Psoas muscle (tissue), 8 donors: ENCODE data around the gene CDK3. TPM values are rescaled to one million over a fixed set of nuclear protein-coding genes. Genes with fewer than 3 reads are reported as not detected.
"Not testable (repeated sequence)": the region's sequence is repeated elsewhere in the genome, so short reads cannot be mapped to it uniquely, and the experiment has no call there.

Experiments used
- ATAC-seq, 4 donors: fragments of 200-7000 bp; cut with Tn5 transposase; one replicate each; pipeline ENCODE4 v1.9.1; 2020; ENCODE audit warnings: moderate library complexity in 3 of 4, mild to moderate bottlenecking in 2 of 4
- DNase-seq, 2 donors: peaks; one replicate each; pipeline ENCODE4 v3.0.0-alpha.2; 2020
- H3K27ac ChIP-seq: fragments of 200-600 bp; one replicate; pipeline ENCODE4 v1.8.0; 2022
- H3K27me3 ChIP-seq, 3 donors: fragments of 200-600 bp in 1 of 3; one replicate each; pipeline versions ENCODE4 v1.6.1 to v1.8.0; 2013 to 2022; ENCODE audit warnings: low read length in 2 of 3, mild to moderate bottlenecking in 2 of 3, moderate library complexity in 1 of 3; ENCODE audit not compliant: insufficient read depth in 3 of 3
- H3K36me3 ChIP-seq, 2 donors: fragments of 200-600 bp in 1 of 2; one replicate each; pipeline versions ENCODE4 v1.6.1 to v1.8.0; 2013 to 2022; ENCODE audit warnings: low read depth in 1 of 2, mild to moderate bottlenecking in 1 of 2, moderate library complexity in 1 of 2; ENCODE audit not compliant: insufficient read depth in 1 of 2
- H3K4me1 ChIP-seq: fragments of 200-600 bp; one replicate; pipeline ENCODE4 v1.8.0; 2022
- H3K4me3 ChIP-seq: fragments of 200-600 bp; one replicate; pipeline ENCODE4 v1.8.0; 2022; ENCODE audit warnings: mild to moderate bottlenecking
- H3K9me3 ChIP-seq: fragments of 200-600 bp; one replicate; pipeline ENCODE4 v1.8.0; 2022
- CTCF ChIP-seq: fragments of 200-600 bp; IDR thresholded peaks from one replicate; pipeline ENCODE4 v1.8.0; 2022; ENCODE audit warnings: antibody characterized with exemption
- WGBS, 3 donors: extraction: QIAGEN DNeasy Blood & Tissue Kit; methylation state at CpG; one replicate each; pipeline versions ENCODE4 v1.1.6 to v1.1.7; 2013; 5-methylcytosine and 5-hydroxymethylcytosine counted together
- intact Hi-C, 2 donors: fragments of 100-400 bp; cut with DNase I; formaldehyde crosslinking; loops; one replicate each; pipeline versions ENCODE4 v1.11.0 to v1.14.2; 2022
- polyA plus RNA-seq, 3 donors: library from polyadenylated mRNA; stranded (reverse); fragments of 200-250 nt; gene quantifications; one replicate each; pipeline ENCODE4 v1.2.3, GENCODE V29; 2013
- total RNA-seq, 4 donors: library from RNA; stranded (reverse); fragmentation: NEBNext Ultra II Directional in 2 of 4; extraction: Animal tissue kit (Norgen Biotek cat#: 25700) in 2 of 4; gene quantifications; one replicate each; pipeline versions ENCODE4 v1.2.1 to v1.2.4, GENCODE V29; 2021 to 2023
- donor health status: healthy with polysubstance abuse.
- donor health status: DM: no; HTN: no; CAD: no; lungs with moderate emphysema.
- donor health status: Bipolar disorder and iron deficiency.
- donor health status: healthy.
- donor health status: DM: yes; HTN: yes; CAD: no.
- donor health status: DM: no; HTN: no; CAD: no.
- donor health status: DM: no; HTN: no; CAD: no.
- donor health status: DM: yes; HTN: yes; CAD: no.

The CDK3 gene
- total and polyA plus RNA-seq, 7 donors = 0.47 to 1.9 (median 0.64) TPM

GRCh38 chr17:76036497-76037261 lies 36.0 kb downstream of the CDK3 start:
- Histone ChIP-seq H3K36me3 (peaks cover 3 to 47% of the 10 kb centered on the region in 2 donors), H3K9me3 (no peaks in the 10 kb centered on the region), H3K27ac (no peak overlapping the region), H3K4me1 (no peaks in the 10 kb centered on the region), H3K4me3 (no peak overlapping the region), H3K27me3 (no peaks in the 10 kb centered on the region)
- WGBS, 3 donors = 43 to 51% (median 46%) methylated on average over 22 of the region's 22 CpGs
- no peak for ATAC-seq
- DNase-seq = no peak
- intact Hi-C loops = no loop called here
- TF ChIP-seq CTCF = no peak

GRCh38 chr17:76038050-76038449 lies 37.4 kb downstream of the CDK3 start:
- Histone ChIP-seq H3K27ac (no peak overlapping the region), H3K9me3 (no peaks in the 10 kb centered on the region), H3K4me1 (no peaks in the 10 kb centered on the region), H3K36me3 (peaks cover 3 to 60% of the 10 kb centered on the region in 2 donors), H3K27me3 (no peaks in the 10 kb centered on the region), H3K4me3 (no peak overlapping the region)
- DNase-seq (no peak), ATAC-seq (no peak)
- no peak for TF ChIP-seq CTCF
- WGBS, 3 donors = 67 to 75% (median 69%) methylated on average over 3 of the region's 3 CpGs
- intact Hi-C loops = no loop called here

GRCh38 chr17:76039121-76039520 lies 38.5 kb downstream of the CDK3 start:
- no peaks in the 10 kb centered on the region for H3K9me3 ChIP-seq
- no peak overlapping the region for H3K27ac ChIP-seq
- peak in 1 of 4 donors; percentile 14 for ATAC-seq
- WGBS, 3 donors = 55 to 73% (median 65%) methylated on average over 6 of the region's 6 CpGs
- H3K36me3 ChIP-seq = peaks cover 8 to 71% of the 10 kb centered on the region in 2 donors
- DNase-seq = no peak
- no peaks in the 10 kb centered on the region for H3K27me3 ChIP-seq
- intact Hi-C loops = no loop called here
- H3K4me3 ChIP-seq = no peak overlapping the region
- no peak for TF ChIP-seq CTCF
- no peaks in the 10 kb centered on the region for H3K4me1 ChIP-seq

- ATAC-seq = no peak
- H3K27ac ChIP-seq = no peak overlapping the region
- intact Hi-C loops = no loop called here
- peaks cover 13 to 84% of the 10 kb centered on the region in 2 donors for H3K36me3 ChIP-seq
- H3K27me3 ChIP-seq = no peaks in the 10 kb centered on the region
- no peaks in the 10 kb centered on the region for H3K4me1 ChIP-seq
- WGBS, 3 donors = 70 to 79% (median 71%) methylated on average over 6 of the region's 6 CpGs
- no peaks in the 10 kb centered on the region for H3K9me3 ChIP-seq
- no peak for DNase-seq
- TF ChIP-seq CTCF = no peak
- no peak overlapping the region for H3K4me3 ChIP-seq
These were observed 39.7 kb downstream of the CDK3 start for GRCh38 chr17:76040376-76040775.

- not testable (repeated sequence) for ATAC-seq
- 97 to 100% (median 97%) methylated on average over 3 of the region's 3 CpGs for WGBS, 3 donors
These were observed 42.2 kb downstream of the CDK3 start for GRCh38 chr17:76042868-76043267.

GRCh38 chr17:76044475-76045007 lies 43.9 kb downstream of the CDK3 start:
- DNase-seq, H3K27ac ChIP-seq, H3K4me1 ChIP-seq, ATAC-seq, H3K27me3 ChIP-seq, H3K4me3 ChIP-seq, intact Hi-C loops, H3K9me3 ChIP-seq: not testable (repeated sequence)
- peaks cover 30 to 100% of the 10 kb centered on the region in 2 donors for H3K36me3 ChIP-seq
- 76 to 87% (median 80%) methylated on average over 11 of the region's 11 CpGs for WGBS, 3 donors

More at GRCh38 chr17:76042868-76043267, 42.2 kb downstream of the CDK3 start:
- H3K9me3 ChIP-seq, H3K27me3 ChIP-seq, DNase-seq, H3K27ac ChIP-seq, intact Hi-C loops, H3K4me1 ChIP-seq, H3K4me3 ChIP-seq: not testable (repeated sequence)
- H3K36me3 ChIP-seq = peaks cover 25 to 100% of the 10 kb centered on the region in 2 donors
